Parathyroid adenoma (tissue), 2 donors: ENCODE measurements around the gene PRKCA.
"Not testable (repeated sequence)": the region's sequence is repeated elsewhere in the genome, so short reads cannot be mapped to it uniquely, and the experiment has no call there.

Experiments used
- H2AFZ ChIP-seq: fragments of 300-600 bp; sonication (generic); one replicate; pipeline ENCODE4 v1.7.0; 2017; ENCODE audit warnings: antibody characterized with exemption, mild to moderate bottlenecking
- H3K27ac ChIP-seq: fragments of 300-600 bp; sonication (generic); one replicate; pipeline ENCODE4 v1.7.0; 2017
- H3K27me3 ChIP-seq: fragments of 300-600 bp; sonication (generic); one replicate; pipeline ENCODE4 v1.7.0; 2017; ENCODE audit warnings: low read length; ENCODE audit not compliant: control insufficient read depth, insufficient read depth
- H3K36me3 ChIP-seq: fragments of 300-600 bp; sonication (generic); one replicate; pipeline ENCODE4 v1.7.0; 2017; ENCODE audit warnings: low read length; ENCODE audit not compliant: control insufficient read depth, insufficient read depth
- H3K4me1 ChIP-seq: fragments of 300-600 bp; sonication (generic); one replicate; pipeline ENCODE4 v1.7.0; 2017; ENCODE audit warnings: control low read depth
- H3K4me2 ChIP-seq: fragments of 300-600 bp; sonication (generic); one replicate; pipeline ENCODE4 v1.7.0; 2017; ENCODE audit warnings: low read length
- H3K4me3 ChIP-seq: fragments of 300-600 bp; sonication (generic); one replicate; pipeline ENCODE4 v1.7.0; 2017; ENCODE audit warnings: low read depth, low read length
- H3K79me2 ChIP-seq: fragments of 300-600 bp; sonication (generic); one replicate; pipeline ENCODE4 v1.7.0; 2017; ENCODE audit warnings: control low read depth
- H3K9ac ChIP-seq: fragments of 300-600 bp; sonication (generic); one replicate; pipeline ENCODE4 v1.7.0; 2017; ENCODE audit warnings: mild to moderate bottlenecking
- H3K9me3 ChIP-seq: fragments of 300-600 bp; sonication (generic); one replicate; pipeline ENCODE4 v1.7.0; 2017; ENCODE audit warnings: low read length; ENCODE audit not compliant: control insufficient read depth
- TF ChIP-seq, protein P1 (sequence below): fragments of 300-600 bp; sonication (generic); IDR thresholded peaks from one replicate; pipeline ENCODE4 v1.7.0; 2017; ENCODE audit warnings: antibody characterized with exemption, mild to moderate bottlenecking
- donor health status: primary hyperparathyroidism.

The PRKCA gene

GRCh38 chr17:66704858-66705520 lies 402.6 kb downstream of the PRKCA start:
- Histone ChIP-seq H2AFZ (no peak overlapping the region), H3K9me3 (no peaks in the 10 kb centered on the region), H3K4me1 (no peaks in the 10 kb centered on the region), H3K36me3 (no peaks in the 10 kb centered on the region), H3K4me3 (no peak overlapping the region), H3K27me3 (no peaks in the 10 kb centered on the region), H3K4me2 (no peak overlapping the region), H3K79me2 (no peaks in the 10 kb centered on the region), H3K27ac (no peak overlapping the region), H3K9ac (no peak overlapping the region)
- TF ChIP-seq, protein P1, sequence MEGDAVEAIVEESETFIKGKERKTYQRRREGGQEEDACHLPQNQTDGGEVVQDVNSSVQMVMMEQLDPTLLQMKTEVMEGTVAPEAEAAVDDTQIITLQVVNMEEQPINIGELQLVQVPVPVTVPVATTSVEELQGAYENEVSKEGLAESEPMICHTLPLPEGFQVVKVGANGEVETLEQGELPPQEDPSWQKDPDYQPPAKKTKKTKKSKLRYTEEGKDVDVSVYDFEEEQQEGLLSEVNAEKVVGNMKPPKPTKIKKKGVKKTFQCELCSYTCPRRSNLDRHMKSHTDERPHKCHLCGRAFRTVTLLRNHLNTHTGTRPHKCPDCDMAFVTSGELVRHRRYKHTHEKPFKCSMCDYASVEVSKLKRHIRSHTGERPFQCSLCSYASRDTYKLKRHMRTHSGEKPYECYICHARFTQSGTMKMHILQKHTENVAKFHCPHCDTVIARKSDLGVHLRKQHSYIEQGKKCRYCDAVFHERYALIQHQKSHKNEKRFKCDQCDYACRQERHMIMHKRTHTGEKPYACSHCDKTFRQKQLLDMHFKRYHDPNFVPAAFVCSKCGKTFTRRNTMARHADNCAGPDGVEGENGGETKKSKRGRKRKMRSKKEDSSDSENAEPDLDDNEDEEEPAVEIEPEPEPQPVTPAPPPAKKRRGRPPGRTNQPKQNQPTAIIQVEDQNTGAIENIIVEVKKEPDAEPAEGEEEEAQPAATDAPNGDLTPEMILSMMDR, result no peak

DNA sequence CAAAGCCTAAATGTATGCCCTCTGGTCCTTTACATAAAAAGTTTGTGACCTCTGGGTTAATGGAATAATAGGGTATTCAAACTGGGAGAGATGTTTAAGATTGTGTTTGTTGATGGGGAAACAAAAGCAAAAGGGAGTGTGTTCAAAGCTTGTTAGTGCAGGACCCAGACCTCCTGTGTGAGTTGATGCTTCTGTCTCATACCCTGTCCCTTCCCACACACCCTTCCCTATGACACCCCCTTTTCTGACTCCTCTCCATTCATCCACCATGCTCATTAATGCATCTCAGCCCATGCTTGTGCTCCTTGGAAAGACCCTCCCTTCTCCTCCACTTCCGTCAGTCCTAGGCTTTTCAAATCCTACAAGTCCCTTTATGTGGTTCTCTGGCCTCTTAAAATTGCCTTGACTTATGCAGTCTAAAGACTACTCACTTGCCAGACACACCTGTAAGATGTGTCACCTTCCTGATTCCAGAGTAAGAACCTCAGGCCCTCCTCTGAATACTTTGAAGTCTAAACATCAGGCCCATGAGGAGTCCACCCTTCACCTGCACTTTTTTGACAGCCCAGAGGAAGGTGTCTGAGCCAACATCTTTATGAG lies 404.5 kb downstream of the PRKCA start:
- H2AFZ ChIP-seq, result no peak overlapping the region
- no peak overlapping the region for H3K4me3 ChIP-seq
- no peaks in the 10 kb centered on the region for H3K27me3 ChIP-seq
- no peak overlapping the region for H3K4me2 ChIP-seq
- TF ChIP-seq, protein P1, result no peak
- no peaks in the 10 kb centered on the region for H3K79me2 ChIP-seq
- no peaks in the 10 kb centered on the region for H3K36me3 ChIP-seq
- no peaks in the 10 kb centered on the region for H3K9me3 ChIP-seq
- no peaks in the 10 kb centered on the region for H3K4me1 ChIP-seq
- no peak overlapping the region for H3K27ac ChIP-seq
- H3K9ac ChIP-seq, result no peak overlapping the region

- no peaks in the 10 kb centered on the region for H3K36me3 ChIP-seq
- no peaks in the 10 kb centered on the region for H3K4me1 ChIP-seq
- TF ChIP-seq, protein P1, result no peak
- H3K9ac ChIP-seq, result no peak overlapping the region
- H3K4me3 ChIP-seq, result no peak overlapping the region
- H3K4me2 ChIP-seq, result no peak overlapping the region
- no peak overlapping the region for H2AFZ ChIP-seq
- no peak overlapping the region for H3K27ac ChIP-seq
- no peaks in the 10 kb centered on the region for H3K79me2 ChIP-seq
- H3K27me3 ChIP-seq, result no peaks in the 10 kb centered on the region
- H3K9me3 ChIP-seq, result no peaks in the 10 kb centered on the region
These were observed 409.0 kb downstream of the PRKCA start for GRCh38 chr17:66711401-66711800.

DNA sequence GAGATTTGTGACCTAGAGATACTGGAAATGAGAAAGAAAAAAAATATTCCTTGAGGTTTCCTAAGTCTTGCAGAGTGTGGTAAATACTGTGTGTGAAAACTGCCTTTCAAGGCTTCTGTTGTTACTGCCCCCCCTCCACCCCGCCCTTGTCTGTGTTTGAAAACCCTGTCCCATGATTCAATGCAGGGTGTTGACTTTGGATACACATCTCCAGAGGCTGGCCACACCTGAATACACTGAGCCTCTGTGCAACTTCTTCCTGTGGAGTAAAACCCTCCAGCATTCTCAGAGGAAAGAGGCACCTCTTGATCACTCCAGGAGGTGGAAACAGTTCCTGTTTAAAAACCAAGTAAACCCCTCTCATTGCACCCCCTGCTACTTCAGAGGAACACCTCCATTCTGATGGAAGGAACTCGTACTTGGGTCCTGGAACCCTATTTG lies 409.5 kb downstream of the PRKCA start:
- TF ChIP-seq, protein P1, result no peak
- H3K79me2 ChIP-seq, result no peaks in the 10 kb centered on the region
- H3K27ac ChIP-seq, result no peak overlapping the region

DNA sequence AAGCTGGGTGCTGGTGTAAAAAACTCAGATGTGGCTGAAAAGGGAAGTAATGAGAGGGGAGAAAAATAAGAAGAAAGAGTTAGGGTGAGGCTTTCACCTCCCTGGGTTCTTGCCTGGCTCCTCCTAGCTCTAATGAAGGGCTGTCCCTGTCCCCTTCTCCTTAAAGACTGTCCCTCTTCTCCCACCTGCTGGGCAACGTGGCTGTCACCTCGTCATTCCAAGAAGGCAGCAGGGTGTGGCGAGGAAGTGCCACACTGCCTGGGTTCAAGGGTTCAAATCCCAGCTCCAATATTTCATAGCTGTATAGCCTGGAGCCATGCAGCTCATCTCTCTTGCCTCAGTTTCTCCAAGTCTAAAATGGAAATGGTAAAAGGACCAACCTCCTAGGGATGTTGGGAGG lies 410.0 kb downstream of the PRKCA start:
- Histone ChIP-seq H3K4me1 (no peaks in the 10 kb centered on the region), H3K27me3 (no peaks in the 10 kb centered on the region), H2AFZ (no peak overlapping the region), H3K9ac (no peak overlapping the region), H3K9me3 (no peaks in the 10 kb centered on the region), H3K27ac (no peak overlapping the region), H3K4me2 (no peak overlapping the region), H3K79me2 (no peaks in the 10 kb centered on the region), H3K4me3 (no peak overlapping the region), H3K36me3 (no peaks in the 10 kb centered on the region)
- TF ChIP-seq, protein P1, result no peak

More for the DNA sequence above, 409.5 kb downstream of the PRKCA start:
- Histone ChIP-seq H3K4me3 (no peak overlapping the region), H2AFZ (no peak overlapping the region), H3K9ac (no peak overlapping the region), H3K4me1 (no peaks in the 10 kb centered on the region), H3K27me3 (no peaks in the 10 kb centered on the region), H3K4me2 (no peak overlapping the region), H3K9me3 (no peaks in the 10 kb centered on the region), H3K36me3 (no peaks in the 10 kb centered on the region)

DNA sequence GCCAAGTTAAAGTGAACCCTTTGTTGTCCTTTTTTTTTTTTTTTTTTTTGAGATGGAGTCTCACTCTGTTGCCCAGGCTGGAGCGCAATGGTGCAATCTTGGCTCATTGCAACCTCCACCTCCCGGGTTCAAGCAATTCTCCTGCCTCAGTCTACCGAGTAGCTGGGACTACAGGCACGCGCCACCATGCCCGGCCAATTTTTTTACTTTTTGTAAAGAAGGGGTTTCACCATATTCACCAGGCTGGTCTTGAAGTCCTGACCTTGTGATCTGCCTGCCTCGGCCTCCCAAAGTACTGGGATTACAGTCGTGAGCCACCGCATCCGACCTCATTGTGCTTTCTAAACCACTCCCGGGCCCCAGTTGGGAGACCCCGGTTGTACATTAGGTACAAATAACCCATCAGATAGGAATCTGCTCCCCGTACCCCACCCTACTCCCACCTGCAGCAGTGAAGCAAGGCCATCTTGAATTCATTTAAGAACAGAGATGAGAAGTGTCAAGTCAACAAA lies 410.7 kb downstream of the PRKCA start:
- not testable (repeated sequence) for H3K27ac ChIP-seq, H3K9ac ChIP-seq, H3K4me2 ChIP-seq, H2AFZ ChIP-seq, H3K79me2 ChIP-seq, H3K36me3 ChIP-seq, H3K27me3 ChIP-seq, H3K9me3 ChIP-seq, H3K4me3 ChIP-seq, H3K4me1 ChIP-seq
